Activated naive CD8-positive, alpha-beta T cell treated with anti-CD3 and anti-CD28 coated beads, Interleukin-2, amount 50 U/mL, for 16 hours (primary cell): ENCODE results near the gene PCLAF.

ENCODE experiments used
- DNase-seq: peaks from one replicate; pipeline ENCODE4 v3.0.0-alpha.2; 2020; ENCODE audit warnings: low read depth, low spot score

PCLAF gene

GRCh38 chr15:64324165-64324877 lies 56.9 kb downstream of the PCLAF start:
- no peak for DNase-seq

GRCh38 chr15:64315216-64315615 lies 66.0 kb downstream of the PCLAF start:
- DNase-seq, result no peak

GRCh38 chr15:64314456-64314855 lies 66.8 kb downstream of the PCLAF start:
- no peak for DNase-seq
